ENCODE data around the gene AP4B1. TPM values are rescaled to one million over a fixed set of nuclear protein-coding genes. Genes with fewer than 3 reads are reported as not detected.

Gene AP4B1
- total RNA-seq, 2 donors from 2014 or later = 5.0 to 14.8 TPM

- H3K36me3 ChIP-seq = no peaks in the 10 kb centered on the region
- H3K27me3 ChIP-seq (replicated peaks; ENCODE audit: insufficient read depth) = no peaks in the 10 kb centered on the region
- no peaks in the 10 kb centered on the region for H3K4me1 ChIP-seq (replicated peaks)
- H3K27ac ChIP-seq = no peak overlapping the region
- TF ChIP-seq CTCF (IDR thresholded peaks at IDR 0.05) (no peak), POLR2A (IDR thresholded peaks at IDR 0.05) (no peak), POLR2AphosphoS5 (IDR thresholded peaks at IDR 0.05) (no peak)
- no peak overlapping the region for H3K4me3 ChIP-seq
- intact Hi-C loops (cut with DNase I) = no loop called here
- DNase-seq (ENCODE audit: low spot score) = no peak
- WGBS = 84% methylated on average over 5 of the region's 5 CpGs
- no peaks in the 10 kb centered on the region for H3K9me3 ChIP-seq
Observed at GRCh38 chr1:113861641-113862040, 43.0 kb downstream of the AP4B1 start.

- Histone ChIP-seq H3K27me3 (replicated peaks; ENCODE audit: insufficient read depth) (no peaks in the 10 kb centered on the region), H3K4me1 (replicated peaks) (no peaks in the 10 kb centered on the region), H3K9me3 (no peaks in the 10 kb centered on the region), H3K27ac (no peak overlapping the region), H3K36me3 (no peaks in the 10 kb centered on the region), H3K4me3 (no peak overlapping the region)
- intact Hi-C loops (cut with DNase I) = no loop called here
- TF ChIP-seq CTCF (IDR thresholded peaks at IDR 0.05) = no peak
- TF ChIP-seq POLR2A (IDR thresholded peaks at IDR 0.05) = no peak
- TF ChIP-seq POLR2AphosphoS5 (IDR thresholded peaks at IDR 0.05) = no peak
- 66% methylated on average over 3 of the region's 3 CpGs for WGBS
- DNase-seq (ENCODE audit: low spot score) = no peak
Observed at GRCh38 chr1:113860891-113861290, 43.7 kb downstream of the AP4B1 start.

DNA sequence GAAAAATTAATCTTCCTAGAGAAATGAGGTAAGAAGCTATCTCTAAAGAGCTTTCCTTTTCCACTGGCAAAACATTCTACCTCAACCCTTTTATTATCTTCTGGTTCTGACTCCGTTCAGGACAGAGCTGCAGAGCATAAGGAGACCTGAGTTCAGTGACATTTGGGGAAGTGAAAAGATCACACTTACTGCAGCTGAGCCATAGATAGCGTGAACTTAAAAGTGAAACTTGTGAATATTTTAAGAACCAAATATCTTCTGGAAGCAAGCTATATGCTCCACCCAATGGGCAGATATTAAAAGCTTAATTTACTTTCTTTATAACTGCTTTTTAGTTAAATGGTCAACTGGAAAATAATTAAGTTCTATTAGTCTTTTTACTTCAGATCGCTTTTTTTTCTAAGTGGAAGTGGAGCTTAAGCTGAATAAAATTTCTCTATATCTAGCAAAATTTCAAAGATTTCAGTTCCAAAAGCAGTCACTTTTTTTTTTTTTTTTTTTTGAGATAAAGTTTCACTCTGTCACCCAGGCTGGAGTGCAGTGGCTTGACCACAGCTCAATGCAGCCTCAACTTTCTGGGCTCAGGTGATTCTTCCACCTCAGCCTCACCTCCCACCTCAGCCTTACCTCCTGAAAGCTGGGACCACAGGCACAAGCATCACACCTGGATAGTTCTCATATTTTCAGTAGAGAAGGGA is 45.0 kb downstream of the AP4B1 start:
- DNase-seq (ENCODE audit: low spot score) = no peak
- no peaks in the 10 kb centered on the region for H3K36me3 ChIP-seq
- H3K4me3 ChIP-seq = no peak overlapping the region
- no peaks in the 10 kb centered on the region for H3K9me3 ChIP-seq
- no peaks in the 10 kb centered on the region for H3K27me3 ChIP-seq (replicated peaks; ENCODE audit: insufficient read depth)
- H3K27ac ChIP-seq = no peak overlapping the region
- intact Hi-C loops (cut with DNase I) = no loop called here
- TF ChIP-seq POLR2AphosphoS5 (IDR thresholded peaks at IDR 0.05) (no peak), POLR2A (IDR thresholded peaks at IDR 0.05) (no peak), CTCF (IDR thresholded peaks at IDR 0.05) (no peak)
- no peaks in the 10 kb centered on the region for H3K4me1 ChIP-seq (replicated peaks)
- WGBS = 69% methylated on average over 3 of the region's 3 CpGs

- no peaks in the 10 kb centered on the region for H3K27me3 ChIP-seq (replicated peaks; ENCODE audit: insufficient read depth)
- 74% methylated on average over 1 of the region's 1 CpG for WGBS
Observed at GRCh38 chr1:113858982-113859381, 45.6 kb downstream of the AP4B1 start.

More at GRCh38 chr1:113858982-113859381, 45.6 kb downstream of the AP4B1 start:
- Histone ChIP-seq H3K9me3 (no peaks in the 10 kb centered on the region), H3K4me3 (no peak overlapping the region), H3K4me1 (replicated peaks) (no peaks in the 10 kb centered on the region), H3K27ac (no peak overlapping the region), H3K36me3 (no peaks in the 10 kb centered on the region)
- TF ChIP-seq POLR2A (IDR thresholded peaks at IDR 0.05) = no peak
- no peak for TF ChIP-seq CTCF (IDR thresholded peaks at IDR 0.05)
- no peak for TF ChIP-seq POLR2AphosphoS5 (IDR thresholded peaks at IDR 0.05)
- intact Hi-C loops (cut with DNase I) = no loop called here
- DNase-seq (ENCODE audit: low spot score) = no peak
